HuH-7.5 (cell line): ENCODE data around the gene APOB.

Source experiments
- DNase-seq: peaks from one replicate; pipeline ENCODE4 v3.0.0; 2011; ENCODE audit warnings: low spot score

Gene APOB

DNA sequence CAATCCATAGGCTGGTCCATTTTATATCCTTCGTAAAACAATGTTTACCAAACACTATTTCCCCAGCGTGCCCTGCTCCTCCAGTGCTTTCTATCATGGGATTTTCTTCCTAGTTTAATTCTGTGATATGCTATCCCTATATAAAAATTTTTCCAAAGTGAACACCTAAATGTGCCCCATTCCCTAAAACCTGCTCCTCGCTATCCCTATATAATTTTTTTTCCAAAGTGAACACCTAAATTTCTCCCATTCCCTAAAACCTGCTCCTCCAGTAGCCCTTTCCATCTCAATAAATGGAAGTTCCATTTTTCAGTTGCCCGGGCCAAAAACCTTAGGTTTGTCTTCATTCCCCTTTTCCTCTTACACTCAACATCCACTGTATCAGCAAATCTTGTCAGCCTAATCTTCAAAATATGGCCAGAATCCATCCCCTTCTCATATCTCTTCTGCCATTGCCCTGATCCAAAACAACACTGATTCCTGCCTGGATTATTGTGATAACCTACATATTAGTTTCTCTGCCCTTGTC is 26.1 kb downstream of the APOB start:
- no peak for DNase-seq

DNA sequence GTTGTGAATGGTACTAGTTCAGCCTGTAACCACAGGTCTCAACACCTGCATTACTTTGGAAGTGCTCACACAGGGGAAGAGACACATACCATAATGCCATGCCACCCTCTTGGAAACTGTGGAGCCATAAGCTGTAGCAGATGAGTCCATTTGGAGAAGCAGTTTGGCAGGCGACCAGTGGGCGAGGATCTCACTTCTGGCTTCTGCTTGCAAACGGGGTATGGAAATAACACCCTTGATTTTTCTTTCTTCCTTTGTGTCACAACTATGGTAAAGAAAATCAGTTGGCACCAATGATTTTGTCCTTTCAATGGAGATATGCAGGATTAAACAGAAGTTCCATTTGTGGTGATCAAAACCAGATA is 28.6 kb downstream of the APOB start:
- DNase-seq, result no peak

DNA sequence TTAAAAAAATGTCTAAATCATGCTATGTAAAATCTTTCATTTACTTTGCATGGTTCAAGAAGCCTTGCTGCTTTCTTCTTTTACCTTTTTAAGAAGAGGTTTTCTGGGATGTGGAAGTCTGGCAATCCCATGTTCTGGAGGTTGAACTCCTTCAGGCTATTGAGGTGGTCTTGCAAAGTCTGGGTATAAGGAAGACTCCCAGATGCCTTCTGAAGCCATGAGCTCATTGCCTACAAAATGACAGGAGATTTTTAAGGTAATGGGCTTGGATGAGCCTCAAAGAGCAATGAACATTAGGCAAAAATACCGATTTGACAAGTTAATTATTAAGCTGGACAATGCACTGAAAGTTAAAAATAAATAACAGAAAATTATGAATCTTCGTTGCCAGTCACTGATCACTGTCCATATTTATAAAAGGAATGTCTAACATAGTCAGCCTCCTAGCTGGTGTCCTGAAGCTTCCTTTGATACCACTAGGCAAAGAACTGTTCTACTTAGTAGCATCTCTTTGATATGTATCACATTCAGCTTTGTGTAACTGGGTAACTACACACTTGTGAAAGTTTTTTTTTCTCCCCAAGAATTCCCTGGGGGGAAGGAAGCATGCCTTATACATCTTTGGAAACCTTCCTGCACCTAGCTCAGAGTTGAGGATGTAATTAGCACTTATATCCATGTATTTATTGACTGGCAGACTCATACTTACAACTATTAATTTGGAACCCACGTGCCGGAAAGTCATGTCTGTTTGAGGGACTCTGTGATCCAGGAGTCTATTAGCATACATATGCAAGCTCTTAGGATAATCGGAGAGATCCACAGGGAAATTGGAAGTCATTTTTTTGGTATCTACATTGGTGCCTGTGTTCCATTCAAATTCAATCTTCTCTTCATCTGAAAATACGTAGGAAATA is 29.3 kb downstream of the APOB start:
- DNase-seq, result no peak

GRCh38 chr2:21013043-21013816 is 30.6 kb downstream of the APOB start:
- DNase-seq, result no peak

DNA sequence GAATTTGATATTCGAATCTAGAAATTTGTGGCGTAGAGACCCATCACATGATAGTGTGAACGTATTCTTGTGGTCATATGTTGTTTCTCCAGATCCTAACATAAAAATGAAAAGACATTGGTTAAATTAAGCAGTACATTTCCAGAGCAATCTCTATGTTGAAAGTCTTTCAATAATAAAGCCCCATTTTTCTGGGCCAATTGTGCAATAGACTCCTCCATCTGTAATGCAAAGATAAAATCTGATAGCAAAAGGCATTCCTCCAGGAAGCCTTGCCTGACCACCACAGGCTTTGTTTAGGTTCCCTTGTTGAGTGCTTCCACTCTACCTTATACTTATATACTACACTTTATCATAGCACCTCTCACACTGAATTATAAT is 31.3 kb downstream of the APOB start:
- no peak for DNase-seq

- no peak for DNase-seq
These were observed 31.9 kb downstream of the APOB start for GRCh38 chr2:21011876-21012556.

DNA sequence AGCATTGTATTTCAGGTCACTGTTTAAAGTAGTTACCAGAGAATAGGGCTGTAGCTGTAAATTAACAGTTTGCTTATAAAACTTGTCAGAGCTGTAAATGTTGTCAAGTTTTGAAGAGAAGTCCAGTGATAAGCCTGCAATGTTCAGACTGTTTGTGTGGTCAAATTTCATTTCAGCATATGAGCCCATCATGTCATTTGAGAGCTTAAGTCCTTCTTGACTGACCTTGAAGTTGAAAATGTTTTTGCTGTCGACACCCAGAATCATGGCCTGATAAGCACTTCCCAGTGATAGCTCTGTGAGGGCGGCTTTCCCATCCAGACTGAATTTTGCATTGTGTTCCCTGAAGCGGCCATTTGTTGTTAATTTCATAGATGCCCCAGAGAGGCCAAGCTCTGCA is 32.4 kb downstream of the APOB start:
- DNase-seq, result no peak

- DNase-seq, result no peak
These were observed 32.9 kb downstream of the APOB start for GRCh38 chr2:21010813-21011439.

DNA sequence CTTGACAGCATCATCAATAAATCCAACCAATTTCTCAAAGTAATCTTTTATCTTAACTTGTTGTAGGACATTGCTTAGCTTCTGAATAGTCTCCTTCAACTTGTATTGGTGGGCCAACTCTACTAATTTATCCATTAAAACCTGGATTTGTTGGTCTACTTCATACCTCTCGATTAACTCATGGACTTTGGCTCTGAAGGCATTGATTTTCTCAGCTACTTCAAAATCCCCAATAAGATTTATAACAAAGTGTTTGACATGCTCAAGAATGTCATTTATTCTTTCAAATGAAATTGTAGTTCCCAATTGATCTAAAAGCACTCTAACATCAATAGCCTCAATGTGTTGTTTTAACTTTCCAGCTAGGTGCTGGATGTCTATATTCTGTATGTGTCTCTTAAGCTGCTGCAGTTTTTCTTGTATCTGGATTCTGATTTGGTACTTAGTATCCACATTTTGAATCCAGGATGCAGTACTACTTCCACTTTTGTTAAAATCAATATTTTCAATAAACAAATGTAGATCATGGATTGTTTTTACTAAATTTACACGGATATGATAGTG is 34.1 kb downstream of the APOB start:
- DNase-seq, result no peak

- DNase-seq, result no peak
These were observed 34.8 kb downstream of the APOB start for GRCh38 chr2:21008790-21009661.

- DNase-seq, result no peak
These were observed 35.7 kb downstream of the APOB start for GRCh38 chr2:21008014-21008789.

DNA sequence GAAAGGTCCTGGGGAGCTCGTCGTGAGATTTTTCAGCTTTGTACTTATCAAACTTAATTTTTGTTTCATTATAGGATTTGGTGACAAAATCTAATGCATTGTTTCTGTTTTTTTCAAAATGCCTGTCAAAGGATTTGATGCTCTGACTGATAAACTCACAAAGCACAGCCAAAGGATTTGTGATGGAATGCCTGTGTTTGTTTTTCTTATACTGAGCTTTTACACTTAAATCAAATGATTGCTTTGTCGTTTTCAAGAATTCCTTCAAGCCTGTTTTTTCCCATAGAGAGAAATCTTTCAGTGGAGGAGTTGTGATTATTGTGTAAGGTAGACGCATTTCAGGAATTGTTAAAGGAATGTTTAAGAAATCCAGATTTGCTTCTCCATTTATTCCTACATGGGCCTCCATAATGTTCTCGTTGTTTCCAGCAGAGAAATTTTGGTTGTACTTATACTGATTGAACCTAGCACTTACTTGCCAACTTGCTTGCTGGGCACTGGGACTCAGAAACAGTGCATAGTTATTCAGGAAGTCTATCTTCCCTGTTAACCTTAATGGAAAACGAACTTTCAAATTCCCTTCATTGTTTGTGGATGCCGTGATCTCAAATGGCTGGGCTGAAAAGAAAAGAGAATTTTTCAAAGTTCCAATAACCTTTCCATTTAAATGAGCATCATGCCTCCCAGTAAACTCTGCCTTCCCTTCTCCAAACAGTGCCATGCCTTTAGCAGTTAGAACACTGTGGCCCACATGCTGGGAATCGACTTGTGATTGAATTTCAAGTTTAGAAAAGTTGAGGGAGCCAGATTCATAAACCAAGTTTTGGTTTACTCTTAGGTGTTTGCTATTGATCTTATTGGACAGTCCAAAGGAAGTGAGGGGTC is 36.5 kb downstream of the APOB start:
- no peak for DNase-seq

GRCh38 chr2:21006423-21007128 is 37.3 kb downstream of the APOB start:
- DNase-seq, result no peak

GRCh38 chr2:21005700-21006422 is 38.0 kb downstream of the APOB start:
- no peak for DNase-seq

DNA sequence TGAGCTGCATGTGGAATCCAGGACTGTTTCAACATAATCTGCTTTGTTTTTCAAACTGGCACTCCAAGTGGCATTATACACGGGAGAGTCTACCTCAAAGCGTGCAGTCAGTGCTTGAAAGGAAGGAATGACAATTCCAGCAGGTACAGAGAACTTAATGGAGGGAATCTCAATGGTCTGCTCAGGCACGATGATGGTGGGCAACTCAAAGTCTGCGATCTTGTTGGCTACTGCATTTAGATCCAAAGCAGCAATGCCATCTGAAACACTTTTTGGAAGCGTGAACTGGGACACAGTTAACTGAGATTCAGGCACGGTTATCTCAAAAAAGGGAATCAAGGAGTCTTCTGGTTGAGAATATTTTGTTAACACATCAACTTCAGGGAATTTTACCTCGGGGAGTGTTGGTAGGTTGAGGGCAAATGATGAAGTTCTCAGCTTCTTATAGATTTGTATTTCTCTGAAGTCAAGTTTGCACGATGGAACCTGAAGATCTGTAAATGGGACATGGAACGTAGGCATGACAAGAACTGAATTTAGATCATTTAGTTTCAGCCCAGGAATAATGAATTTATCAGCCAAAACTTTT is 38.7 kb downstream of the APOB start:
- DNase-seq, result no peak

- no peak for DNase-seq
These were observed 39.7 kb downstream of the APOB start for GRCh38 chr2:21004181-21004572.

- no peak for DNase-seq
These were observed 40.2 kb downstream of the APOB start for GRCh38 chr2:21003572-21004180.
